WERI-Rb-1 (cell line): Measurements from ENCODE around the gene CD8B2.

Experiments
- DNase-seq: peaks from one replicate; pipeline ENCODE4 v3.0.0-alpha.2; 2020
- H3K27ac ChIP-seq: fragments of 250-450 bp; sonication (Bioruptor Pico); 2 replicates; pipeline ENCODE4 v1.5.1; 2020; ENCODE audit warnings: mild to moderate bottlenecking, moderate library complexity
- H3K27me3 ChIP-seq: fragments of 250-450 bp; sonication (Bioruptor Pico); 2 replicates; pipeline ENCODE4 v1.5.1; 2021; ENCODE audit warnings: mild to moderate bottlenecking, low read depth, moderate library complexity; ENCODE audit not compliant: insufficient read depth, severe bottlenecking
- H3K36me3 ChIP-seq: fragments of 250-450 bp; sonication (Bioruptor Pico); 2 replicates; pipeline ENCODE4 v1.5.1; 2020; ENCODE audit warnings: mild to moderate bottlenecking, moderate library complexity
- H3K4me3 ChIP-seq: 2 replicates; pipeline ENCODE4 v1.5.1; 2011; ENCODE audit warnings: low read depth, mild to moderate bottlenecking, control low read depth, low read length
- H3K9me3 ChIP-seq: fragments of 250-450 bp; sonication (Bioruptor Pico); 2 replicates; pipeline ENCODE4 v1.5.1; 2021; ENCODE audit warnings: mild to moderate bottlenecking, moderate library complexity; ENCODE audit not compliant: severe bottlenecking
- CTCF ChIP-seq: IDR thresholded peaks from 2 replicates; pipeline ENCODE4 v1.5.1; 2011; ENCODE audit warnings: low read depth, mild to moderate bottlenecking, control low read depth, inconsistent platforms, low read length

CD8B2 gene

GRCh38 chr2:106530866-106531265, 43.7 kb downstream of the CD8B2 start:
- Histone ChIP-seq H3K4me3 (no peak overlapping the region), H3K27me3 (no peaks in the 10 kb centered on the region), H3K36me3 (no peaks in the 10 kb centered on the region), H3K9me3 (no peaks in the 10 kb centered on the region), H3K27ac (no peak overlapping the region)
- no peak for TF ChIP-seq CTCF
- no peak for DNase-seq

GRCh38 chr2:106531676-106532214, 44.6 kb downstream of the CD8B2 start:
- DNase-seq, result no peak
- no peaks in the 10 kb centered on the region for H3K27me3 ChIP-seq
- H3K4me3 ChIP-seq, result no peak overlapping the region

GRCh38 chr2:106532236-106532635, 45.1 kb downstream of the CD8B2 start:
- no peaks in the 10 kb centered on the region for H3K27me3 ChIP-seq
- no peak overlapping the region for H3K27ac ChIP-seq
- TF ChIP-seq CTCF, result no peak
- no peaks in the 10 kb centered on the region for H3K36me3 ChIP-seq
- no peaks in the 10 kb centered on the region for H3K9me3 ChIP-seq
- H3K4me3 ChIP-seq, result no peak overlapping the region
- no peak for DNase-seq

More at GRCh38 chr2:106531676-106532214, 44.6 kb downstream of the CD8B2 start:
- Histone ChIP-seq H3K9me3 (no peaks in the 10 kb centered on the region), H3K36me3 (no peaks in the 10 kb centered on the region), H3K27ac (no peak overlapping the region)
- TF ChIP-seq CTCF, result no peak

GRCh38 chr2:106534471-106534870, 47.3 kb downstream of the CD8B2 start:
- no peak for TF ChIP-seq CTCF
- H3K9me3 ChIP-seq, result no peaks in the 10 kb centered on the region
- DNase-seq, result no peak
- no peak overlapping the region for H3K4me3 ChIP-seq
- H3K36me3 ChIP-seq, result no peaks in the 10 kb centered on the region
- H3K27ac ChIP-seq, result no peak overlapping the region
- H3K27me3 ChIP-seq, result no peaks in the 10 kb centered on the region

- no peaks in the 10 kb centered on the region for H3K36me3 ChIP-seq
- no peak for DNase-seq
- H3K27me3 ChIP-seq, result no peaks in the 10 kb centered on the region
- H3K9me3 ChIP-seq, result no peaks in the 10 kb centered on the region
- no peak for TF ChIP-seq CTCF
- H3K27ac ChIP-seq, result no peak overlapping the region
- no peak overlapping the region for H3K4me3 ChIP-seq
Observed at GRCh38 chr2:106536490-106536889, 49.3 kb downstream of the CD8B2 start.

GRCh38 chr2:106537047-106537446, 49.9 kb downstream of the CD8B2 start:
- Histone ChIP-seq H3K27me3 (no peaks in the 10 kb centered on the region), H3K4me3 (no peak overlapping the region), H3K27ac (no peak overlapping the region), H3K36me3 (no peaks in the 10 kb centered on the region), H3K9me3 (no peaks in the 10 kb centered on the region)
- TF ChIP-seq CTCF, result no peak
- no peak for DNase-seq
